DND-41 (cell line): ENCODE data around the gene CPE.

Source experiments
- ATAC-seq: fragments of 200-7000 bp; cut with Tn5 transposase; 3 replicates; pipeline ENCODE4 v1.9.1; 2021; ENCODE audit warnings: low read depth; ENCODE audit not compliant: insufficient read depth
- DNase-seq: peaks from one replicate; pipeline ENCODE4 v3.0.0-alpha.2; 2020
- H2AFZ ChIP-seq: 2 replicates; pipeline ENCODE4 v1.6.0; 2012; ENCODE audit warnings: low read depth, low read length
- H3K27ac ChIP-seq: 2 replicates; pipeline ENCODE4 v1.5.1; 2012; ENCODE audit warnings: low read length, inconsistent platforms
- H3K27me3 ChIP-seq: fragments of 200-600 bp; sonication (generic); 2 replicates; pipeline ENCODE4 v1.6.0; 2012; ENCODE audit warnings: low read length, mild to moderate bottlenecking, inconsistent platforms; ENCODE audit not compliant: insufficient read depth, poor library complexity
- H3K36me3 ChIP-seq: 2 replicates; pipeline ENCODE4 v1.5.1; 2012; ENCODE audit warnings: low read length, inconsistent platforms; ENCODE audit not compliant: insufficient read depth
- H3K4me1 ChIP-seq: 2 replicates; pipeline ENCODE4 v1.5.1; 2012; ENCODE audit warnings: mild to moderate bottlenecking, low read length; ENCODE audit not compliant: insufficient read depth
- H3K4me2 ChIP-seq: 2 replicates; pipeline ENCODE4 v1.6.0; 2012; ENCODE audit warnings: mild to moderate bottlenecking, moderate library complexity, low read length, inconsistent platforms; ENCODE audit not compliant: insufficient read depth
- H3K4me3 ChIP-seq, 2 experiments: fragments of 200-600 bp in 1 of 2; shearing (Covaris generic) in 1 of 2; 2 replicates each; pipeline ENCODE4 v1.5.1; 2012 to 2016; ENCODE audit warnings: inconsistent platforms in 2 of 2, low read length in 2 of 2, mild to moderate bottlenecking in 2 of 2, low read depth in 1 of 2, moderate library complexity in 1 of 2
- H3K79me2 ChIP-seq: 2 replicates; pipeline ENCODE4 v1.6.0; 2012; ENCODE audit warnings: low read length, inconsistent platforms; ENCODE audit not compliant: insufficient read depth
- H3K9ac ChIP-seq: 2 replicates; pipeline ENCODE4 v1.6.0; 2012; ENCODE audit warnings: low read depth, mild to moderate bottlenecking, inconsistent platforms, low read length, moderate library complexity
- H3K9me3 ChIP-seq: 2 replicates; pipeline ENCODE4 v1.5.1; 2012; ENCODE audit warnings: low read length, moderate library complexity, mild to moderate bottlenecking, inconsistent platforms; ENCODE audit not compliant: insufficient read depth, severe bottlenecking
- H4K20me1 ChIP-seq: 2 replicates; pipeline ENCODE4 v1.6.0; 2012; ENCODE audit warnings: low read length; ENCODE audit not compliant: insufficient read depth
- CTCF ChIP-seq: IDR thresholded peaks from 2 replicates; pipeline ENCODE4 v1.5.1; 2012; ENCODE audit warnings: borderline replicate concordance, low read length, moderate library complexity, mild to moderate bottlenecking; ENCODE audit not compliant: poor library complexity, severe bottlenecking; ENCODE audit errors: extremely low read depth
- EZH2 ChIP-seq: IDR thresholded peaks from 3 replicates; pipeline ENCODE4 v1.6.1; 2012; ENCODE audit warnings: borderline replicate concordance, low read depth, mild to moderate bottlenecking, moderate library complexity, low read length, inconsistent platforms; ENCODE audit not compliant: severe bottlenecking

CPE gene

GRCh38 chr4:165461159-165461821 is 82.5 kb downstream of the CPE start:
- Histone ChIP-seq H3K36me3 (no peaks in the 10 kb centered on the region), H3K27me3 (peaks cover 8% of the 10 kb centered on the region), H3K4me2 (no peak overlapping the region), H3K9me3 (no peaks in the 10 kb centered on the region), H3K9ac (no peak overlapping the region), H4K20me1 (no peaks in the 10 kb centered on the region), H3K4me1 (no peaks in the 10 kb centered on the region), H2AFZ (no peak overlapping the region), H3K27ac (no peak overlapping the region), H3K4me3 (no peak overlapping the region), H3K79me2 (no peaks in the 10 kb centered on the region)
- ATAC-seq, result no peak
- TF ChIP-seq CTCF, result no peak
- TF ChIP-seq EZH2, result no peak
- DNase-seq, result no peak

GRCh38 chr4:165462009-165462408 is 83.2 kb downstream of the CPE start:
- TF ChIP-seq CTCF (no peak), EZH2 (no peak)
- no peak for ATAC-seq
- DNase-seq, result no peak
- no peak overlapping the region for H3K4me3 ChIP-seq
- H3K79me2 ChIP-seq, result no peaks in the 10 kb centered on the region
- H3K4me1 ChIP-seq, result no peaks in the 10 kb centered on the region
- H2AFZ ChIP-seq, result no peak overlapping the region
- H3K27ac ChIP-seq, result no peak overlapping the region
- H4K20me1 ChIP-seq, result no peaks in the 10 kb centered on the region
- no peaks in the 10 kb centered on the region for H3K9me3 ChIP-seq
- H3K9ac ChIP-seq, result no peak overlapping the region
- no peaks in the 10 kb centered on the region for H3K36me3 ChIP-seq
- H3K27me3 ChIP-seq, result peaks cover 7% of the 10 kb centered on the region
- H3K4me2 ChIP-seq, result no peak overlapping the region

- ATAC-seq, result no peak
- no peak overlapping the region for H3K4me2 ChIP-seq
- H3K9ac ChIP-seq, result no peak overlapping the region
These were observed 85.6 kb downstream of the CPE start for GRCh38 chr4:165464376-165464775.

More at GRCh38 chr4:165464376-165464775, 85.6 kb downstream of the CPE start:
- no peaks in the 10 kb centered on the region for H3K36me3 ChIP-seq
- H3K9me3 ChIP-seq, result no peaks in the 10 kb centered on the region
- H3K79me2 ChIP-seq, result no peaks in the 10 kb centered on the region
- no peak for DNase-seq
- no peak overlapping the region for H2AFZ ChIP-seq
- TF ChIP-seq EZH2 (no peak), CTCF (no peak)
- no peaks in the 10 kb centered on the region for H3K4me1 ChIP-seq
- H3K27ac ChIP-seq, result no peak overlapping the region
- peaks cover 5% of the 10 kb centered on the region for H3K27me3 ChIP-seq
- no peaks in the 10 kb centered on the region for H4K20me1 ChIP-seq
- H3K4me3 ChIP-seq, result no peak overlapping the region
